Measurements from ENCODE around the gene MPDZ. TPM values are rescaled to one million over a fixed set of nuclear protein-coding genes. Genes with fewer than 3 reads are reported as not detected.

MPDZ gene
- total and polyA plus RNA-seq, 10 donors = 3.8 to 42.8 (median 26.8) TPM

GRCh38 chr9:13220837-13221236 is 58.7 kb downstream of the MPDZ start:
- Histone ChIP-seq H3K27me3 (replicated peaks in 1 of 7) (no peaks in the 10 kb centered on the region), H3K27ac (no peak overlapping the region), H3K36me3 (no peaks in the 10 kb centered on the region), H3K9me3 (no peaks in the 10 kb centered on the region), H3K4me1 (no peaks in the 10 kb centered on the region), H3K4me3 (no peak overlapping the region)
- TF ChIP-seq, protein P1, sequence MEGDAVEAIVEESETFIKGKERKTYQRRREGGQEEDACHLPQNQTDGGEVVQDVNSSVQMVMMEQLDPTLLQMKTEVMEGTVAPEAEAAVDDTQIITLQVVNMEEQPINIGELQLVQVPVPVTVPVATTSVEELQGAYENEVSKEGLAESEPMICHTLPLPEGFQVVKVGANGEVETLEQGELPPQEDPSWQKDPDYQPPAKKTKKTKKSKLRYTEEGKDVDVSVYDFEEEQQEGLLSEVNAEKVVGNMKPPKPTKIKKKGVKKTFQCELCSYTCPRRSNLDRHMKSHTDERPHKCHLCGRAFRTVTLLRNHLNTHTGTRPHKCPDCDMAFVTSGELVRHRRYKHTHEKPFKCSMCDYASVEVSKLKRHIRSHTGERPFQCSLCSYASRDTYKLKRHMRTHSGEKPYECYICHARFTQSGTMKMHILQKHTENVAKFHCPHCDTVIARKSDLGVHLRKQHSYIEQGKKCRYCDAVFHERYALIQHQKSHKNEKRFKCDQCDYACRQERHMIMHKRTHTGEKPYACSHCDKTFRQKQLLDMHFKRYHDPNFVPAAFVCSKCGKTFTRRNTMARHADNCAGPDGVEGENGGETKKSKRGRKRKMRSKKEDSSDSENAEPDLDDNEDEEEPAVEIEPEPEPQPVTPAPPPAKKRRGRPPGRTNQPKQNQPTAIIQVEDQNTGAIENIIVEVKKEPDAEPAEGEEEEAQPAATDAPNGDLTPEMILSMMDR (IDR thresholded peaks at IDR 0.05 in 8 of 11, conservative IDR thresholded peaks at IDR 0.05 in 3 of 11) = no peak
- TF ChIP-seq POLR2A (IDR thresholded peaks at IDR 0.05) (no peak), POLR2AphosphoS5 (IDR thresholded peaks at IDR 0.05) (no peak)
- WGBS, 5 donors = 67 to 72% (median 71%) methylated on average over 1 of the region's 1 CpG
- DNase-seq = no peak
- intact Hi-C loops (cut with DNase I; ENCODE audit: low total_unique reads) = no loop called here

DNA sequence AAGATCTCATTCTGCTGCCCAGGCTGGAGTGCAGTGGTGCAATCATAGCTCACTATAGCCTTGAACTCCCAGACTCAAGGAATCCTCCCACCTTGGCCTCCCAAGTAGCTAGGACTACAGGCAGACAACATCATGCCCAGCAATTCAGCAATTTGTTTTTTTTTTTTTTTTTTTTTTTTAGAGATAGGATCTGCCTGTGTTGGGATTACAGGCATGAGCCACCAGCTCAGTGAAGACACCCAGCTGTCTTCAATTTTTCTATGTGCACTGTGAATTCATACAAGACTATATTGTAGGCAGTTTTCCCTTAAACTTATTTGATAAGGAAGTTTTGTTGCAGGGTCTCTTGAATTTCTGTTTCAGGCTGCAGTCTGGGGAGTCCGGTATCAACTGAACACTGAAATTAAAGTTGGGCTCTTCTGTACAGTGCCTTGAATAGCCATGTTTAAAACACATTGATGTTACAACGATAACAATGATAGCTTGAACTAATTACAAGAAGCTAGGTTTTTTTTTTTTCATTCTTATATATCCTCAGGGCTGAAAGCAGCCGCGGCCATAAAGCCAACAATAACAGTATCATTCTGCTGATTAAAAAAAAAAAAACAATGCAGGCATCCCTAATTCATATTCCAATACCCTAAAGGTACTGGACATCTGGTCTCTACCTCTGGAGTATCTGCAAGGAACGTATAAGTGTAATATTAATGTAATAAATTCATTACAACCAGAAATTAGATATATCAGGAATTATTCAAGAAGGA is 63.5 kb downstream of the MPDZ start:
- H3K36me3 ChIP-seq = no peaks in the 10 kb centered on the region
- intact Hi-C loops (cut with DNase I; ENCODE audit: low total_unique reads) = no loop called here
- no peak for DNase-seq
- H3K27me3 ChIP-seq (replicated peaks in 1 of 7) = no peaks in the 10 kb centered on the region
- no peak overlapping the region for H3K4me3 ChIP-seq
- no peaks in the 10 kb centered on the region for H3K9me3 ChIP-seq
- TF ChIP-seq, protein P1 (IDR thresholded peaks at IDR 0.05 in 8 of 11, conservative IDR thresholded peaks at IDR 0.05 in 3 of 11) = no peak
- TF ChIP-seq POLR2A (IDR thresholded peaks at IDR 0.05) (no peak), POLR2AphosphoS5 (IDR thresholded peaks at IDR 0.05) (no peak)
- no peaks in the 10 kb centered on the region for H3K4me1 ChIP-seq
- H3K27ac ChIP-seq = no peak overlapping the region
- 88 to 95% (median 91%) methylated on average over 5 of the region's 5 CpGs for WGBS, 5 donors

DNA sequence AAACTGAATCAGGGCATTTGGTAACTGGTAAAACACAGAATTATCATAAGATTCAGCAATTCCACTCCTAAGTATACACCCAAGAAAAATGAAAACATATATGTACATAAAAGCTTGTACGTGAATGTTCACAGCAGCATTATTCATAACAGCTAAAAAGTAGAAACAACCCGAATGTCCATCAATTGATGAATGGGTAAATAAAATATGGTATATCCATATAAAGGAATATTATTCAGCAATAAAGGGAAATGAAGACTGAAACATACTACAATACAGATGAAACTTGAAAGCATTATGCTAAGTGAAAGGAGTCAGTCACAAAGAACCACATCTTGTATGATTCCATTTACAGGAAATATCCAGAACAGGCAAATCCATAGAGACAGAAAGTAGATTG is 65.5 kb downstream of the MPDZ start:
- WGBS, 5 donors = 81 to 94% (median 93%) methylated on average over 2 of the region's 2 CpGs
- no peaks in the 10 kb centered on the region for H3K9me3 ChIP-seq
- H3K27ac ChIP-seq = no peak overlapping the region
- TF ChIP-seq, protein P1 (IDR thresholded peaks at IDR 0.05 in 8 of 11, conservative IDR thresholded peaks at IDR 0.05 in 3 of 11) = no peak
- TF ChIP-seq POLR2AphosphoS5 (IDR thresholded peaks at IDR 0.05) = no peak
- DNase-seq = no peak
- intact Hi-C loops (cut with DNase I; ENCODE audit: low total_unique reads) = no loop called here
- no peaks in the 10 kb centered on the region for H3K27me3 ChIP-seq (replicated peaks in 1 of 7)
- peaks cover 0 to 5% (median 0%) of the 10 kb centered on the region in 6 donors for H3K4me1 ChIP-seq
- H3K4me3 ChIP-seq = no peak overlapping the region
- no peaks in the 10 kb centered on the region for H3K36me3 ChIP-seq

GRCh38 chr9:13213337-13213736 is 66.2 kb downstream of the MPDZ start:
- intact Hi-C loops (cut with DNase I; ENCODE audit: low total_unique reads) = no loop called here
- H3K27me3 ChIP-seq (replicated peaks in 1 of 7) = no peaks in the 10 kb centered on the region
- H3K4me1 ChIP-seq = peaks cover 0 to 6% (median 0%) of the 10 kb centered on the region in 6 donors
- no peak overlapping the region for H3K27ac ChIP-seq
- 88 to 96% (median 91%) methylated on average over 1 of the region's 1 CpG for WGBS, 5 donors
- no peak for TF ChIP-seq POLR2AphosphoS5 (IDR thresholded peaks at IDR 0.05)
- TF ChIP-seq, protein P1 (IDR thresholded peaks at IDR 0.05 in 8 of 11, conservative IDR thresholded peaks at IDR 0.05 in 3 of 11) = peak in 4 of 11 experiments; percentile 14 to 34 (median 22)
- DNase-seq = no peak
- H3K4me3 ChIP-seq = no peak overlapping the region
- no peaks in the 10 kb centered on the region for H3K36me3 ChIP-seq
- no peaks in the 10 kb centered on the region for H3K9me3 ChIP-seq
